ENCODE measurements around the gene LXN.

DNA sequence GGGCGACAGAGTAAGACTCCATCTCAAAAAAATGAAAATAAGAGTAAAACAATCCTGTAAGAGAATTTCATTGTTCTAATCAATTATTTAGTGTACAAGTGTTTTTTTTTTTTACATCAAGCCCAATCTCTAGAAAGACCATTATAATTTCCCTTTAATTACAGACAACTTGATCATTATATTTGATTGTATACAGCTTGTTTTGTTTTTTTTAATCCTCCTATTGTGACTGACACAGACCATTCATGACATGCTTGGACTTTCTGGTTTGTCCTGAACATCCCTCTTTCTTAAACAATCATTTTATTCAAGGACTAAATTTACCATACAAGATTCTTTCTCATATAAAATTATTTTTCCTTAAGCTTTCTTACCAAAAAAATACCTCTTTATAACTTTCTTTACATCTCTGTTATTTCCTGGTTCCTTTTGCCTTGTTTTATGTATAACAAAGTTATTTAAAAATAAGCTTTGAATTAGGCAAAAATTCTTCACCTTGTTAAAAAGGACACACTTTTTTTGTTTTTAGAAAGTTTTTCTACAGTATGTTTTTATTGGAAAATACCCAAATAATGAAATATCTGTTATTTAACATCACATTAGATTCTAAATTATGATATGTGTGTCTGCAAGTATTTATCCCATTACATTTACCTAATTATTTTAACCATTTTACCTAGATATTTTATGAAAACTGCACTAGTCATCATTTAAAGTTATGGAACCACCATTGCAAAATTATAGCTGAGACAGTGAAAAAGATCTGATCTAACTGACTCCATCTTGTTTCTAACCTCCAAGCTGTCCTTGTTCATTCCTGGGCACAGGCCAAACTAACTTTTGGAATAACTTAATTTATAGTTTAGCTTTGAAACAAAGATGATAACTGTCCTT, 54.2 kb downstream of the LXN start:
- TF ChIP-seq POLR2A (IDR thresholded peaks at IDR 0.05; ENCODE audit: low read length): no peak
- TF ChIP-seq GATA1 (IDR thresholded peaks at IDR 0.05; ENCODE audit: low read depth, low read length): no peak
